K562 (cell line): Measurements from ENCODE around the gene APOL3. TPM values are rescaled to one million over a fixed set of nuclear protein-coding genes. Genes with fewer than 3 reads are reported as not detected.
"Not testable (repeated sequence)": the region's sequence is repeated elsewhere in the genome, so short reads cannot be mapped to it uniquely, and the experiment has no call there.

Source experiments
- ATAC-seq: fragments of 200-7000 bp; cut with Tn5 transposase; 3 replicates; pipeline ENCODE4 v1.9.1; 2020; ENCODE audit warnings: moderate library complexity
- BruUV-seq: library from RNA; stranded (reverse); fragments of 400-500 nt; replicated peaks from 2 replicates; lab custom pipeline; 2021; lab: Mats Ljungman, UMichigan
- CTCF ChIA-PET: fragments of 300-600 bp; formaldehyde crosslinking; extraction: SDS; loops from one replicate; lab custom pipeline; 2021; ENCODE audit warnings: low intra/inter-chr PET ratio; lab: Yijun Ruan, JAX
- POLR2A ChIA-PET: fragments of 300-600, 350-650 bp; sonication (Branson Sonifier 250); formaldehyde crosslinking; extraction: SDS; loops from one replicate; lab custom pipeline; 2021; ENCODE audit warnings: antibody characterized with exemption, inconsistent platforms; lab: Yijun Ruan, JAX
- DNase-seq, 4 experiments: peaks; one replicate each; pipeline versions ENCODE4 v3.0.0 to v3.0.0-alpha.2; 2011 to 2018; ENCODE audit warnings: low spot score in 3 of 4, mixed read lengths in 3 of 4; ENCODE audit errors: extremely low read depth in 1 of 4
- FAIRE-seq: peaks from 2 replicates; lab custom pipeline; 2011; peaks lifted over from hg19 to GRCh38; lab: Jason Lieb, UNC
- H2AFZ ChIP-seq: 2 replicates; pipeline ENCODE4 v1.6.0; 2011; ENCODE audit warnings: low read depth, low read length, control low read depth, inconsistent platforms
- H3K27ac ChIP-seq: fragments of 200-600 bp; 3 replicates; pipeline ENCODE4 v1.8.0; 2011; ENCODE audit warnings: low read depth, mild to moderate bottlenecking, control low read depth, inconsistent platforms, low read length, moderate library complexity, mixed read lengths; ENCODE audit errors: extremely low read depth
- H3K27me3 ChIP-seq, 2 experiments: fragments of 300-600 bp in 1 of 2; 2 replicates in 1 of 2; 3 replicates in 1 of 2; pipeline versions ENCODE4 v1.6.0 to v1.8.0; 2011; ENCODE audit warnings: inconsistent platforms in 2 of 2, low read length in 2 of 2, mild to moderate bottlenecking in 1 of 2, mixed read lengths in 1 of 2, moderate library complexity in 1 of 2; ENCODE audit not compliant: control insufficient read depth in 2 of 2, insufficient read depth in 2 of 2
- H3K36me3 ChIP-seq: fragments of 300-600 bp; 3 replicates; pipeline ENCODE4 v1.8.0; 2011; ENCODE audit warnings: mild to moderate bottlenecking, low read length, inconsistent platforms; ENCODE audit not compliant: control insufficient read depth, insufficient read depth
- H3K4me1 ChIP-seq, 2 experiments: fragments of 200-600 bp in 1 of 2; replicated peaks in 1 of 2; 2 replicates in 1 of 2; 3 replicates in 1 of 2; pipeline versions ENCODE4 v1.5.1 to v1.8.0; 2011; ENCODE audit warnings: inconsistent platforms in 2 of 2, low read length in 2 of 2, mild to moderate bottlenecking in 1 of 2, mixed read lengths in 1 of 2, moderate library complexity in 1 of 2; ENCODE audit not compliant: control insufficient read depth in 2 of 2, insufficient read depth in 2 of 2
- H3K4me2 ChIP-seq: 2 replicates; pipeline ENCODE4 v1.6.1; 2011; ENCODE audit warnings: low read length, control low read depth, inconsistent platforms, mixed read lengths; ENCODE audit not compliant: insufficient read depth
- H3K4me3 ChIP-seq: fragments of 200-600 bp; sonication (generic), shearing (Covaris generic); 2 replicates; pipeline ENCODE4 v1.5.1; 2016; ENCODE audit warnings: control low read depth, inconsistent platforms
- H3K79me2 ChIP-seq: fragments of 200-600 bp; 3 replicates; pipeline ENCODE4 v1.8.0; 2011; ENCODE audit warnings: low read length, inconsistent platforms; ENCODE audit not compliant: control insufficient read depth, insufficient read depth
- H3K9ac ChIP-seq, 2 experiments: 2 replicates each; pipeline versions ENCODE4 v1.6.0 to v1.6.1; 2011; ENCODE audit warnings: low read depth in 2 of 2, low read length in 2 of 2, control low read depth in 1 of 2, inconsistent platforms in 1 of 2, mild to moderate bottlenecking in 1 of 2, mixed read lengths in 1 of 2; ENCODE audit not compliant: insufficient read depth in 1 of 2
- H3K9me1 ChIP-seq: one replicate; pipeline ENCODE4 v1.6.0; 2011; ENCODE audit warnings: inconsistent platforms, mild to moderate bottlenecking, low read length, moderate library complexity; ENCODE audit not compliant: control insufficient read depth, insufficient read depth
- H3K9me3 ChIP-seq: replicated peaks from 2 replicates; pipeline ENCODE4 v1.5.1; 2011; ENCODE audit warnings: low read depth, low read length, inconsistent platforms; ENCODE audit not compliant: control insufficient read depth, insufficient read depth
- H4K20me1 ChIP-seq: replicated peaks from 2 replicates; pipeline ENCODE4 v1.6.1; 2011; ENCODE audit warnings: low read length, inconsistent platforms, mixed read lengths; ENCODE audit not compliant: control insufficient read depth, insufficient read depth
- ZNF224 ChIP-seq: sonication (generic); formaldehyde crosslinking; IDR thresholded peaks from 2 replicates; pipeline ENCODE4 v1.8.0; 2022; ENCODE audit warnings: mild to moderate bottlenecking, missing genetic modification reagents
- WGBS: fragments of 100-300 bp; shearing (Covaris generic); methylation state at CpG from one replicate; pipeline ENCODE4 v1.1.6; 2016; ENCODE audit warnings: low coverage, mixed read lengths; ENCODE audit not compliant: insufficient coverage; ENCODE audit errors: missing lambda C conversion rate; 5-methylcytosine and 5-hydroxymethylcytosine counted together
- in situ Hi-C: fragments of 300-500 bp; cut with MboI; formaldehyde crosslinking; loops from 4 replicates; pipeline ENCODE4 v1.15.0; 2018; ENCODE audit warnings: inconsistent platforms, mixed read lengths
- intact Hi-C: fragments of 100-400 bp; cut with micrococcal nuclease; formaldehyde crosslinking; loops from 2 replicates; pipeline ENCODE4 v1.14.2; 2022
- polyA plus RNA-seq, 8 experiments: library from polyadenylated mRNA; depleted of rRNA in 4 of 8; stranded (reverse) in 5 of 8; unstranded in 3 of 8; fragments of >200 nt; fragmentation: Nextera tagmentation in 2 of 8; fragmentation: Illumina TruSeq in 1 of 8; extraction: Ambion mirVana in 2 of 8; extraction: Trizol in 1 of 8; gene quantifications; 2 replicates each; pipeline versions ENCODE4 v1.2.1 to v1.2.3, GENCODE V29; 2011 to 2014; ENCODE audit warnings: inconsistent platforms in 1 of 8, missing spikeins in 1 of 8
- total RNA-seq, 7 experiments: library from RNA; depleted of rRNA in 6 of 7; stranded (reverse); fragments of >200 nt in 6 of 7; fragmentation: Illumina TruSeq in 2 of 7; extraction: Trizol in 2 of 7; gene quantifications; 2 replicates each; pipeline versions ENCODE4 v1.2.1 to v1.2.3, GENCODE V29; 2011 to 2021; ENCODE audit warnings: low replicate concordance in 1 of 7
- TF ChIP-seq, protein P1 (sequence below): fragments of 250-450 bp; sonication (Bioruptor Pico); IDR thresholded peaks from 2 replicates; pipeline ENCODE4 v1.5.0; 2020; ENCODE audit warnings: mild to moderate bottlenecking, borderline replicate concordance

Gene APOL3
- total and polyA plus RNA-seq, 9 of the 15 experiments (the other 6 are each of a cell fraction or from before 2014, with no cell fraction given) = 0.25 to 1.1 (median 0.56) TPM; not detected in 1

DNA sequence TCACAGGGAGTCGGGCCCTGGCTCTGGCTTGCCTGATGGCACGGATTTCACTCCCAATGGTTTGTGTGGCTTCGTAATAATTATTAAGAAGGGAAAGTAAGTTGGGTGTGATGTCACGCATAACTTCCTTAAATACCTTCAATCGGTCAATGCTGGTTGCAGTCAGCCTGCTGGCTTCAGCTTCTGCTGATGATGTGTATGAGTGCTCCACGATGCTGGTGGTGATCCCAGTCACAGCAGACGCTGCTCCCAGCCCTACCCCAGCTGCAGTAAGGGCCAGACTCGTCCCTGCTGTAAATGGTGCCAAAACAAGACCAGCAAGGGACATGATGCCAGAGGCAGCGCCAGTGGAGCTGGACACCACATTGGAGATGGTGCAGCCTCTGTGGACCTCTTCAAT, 19.1 kb downstream of the APOL3 start (continued):
- TF ChIP-seq, protein P1, sequence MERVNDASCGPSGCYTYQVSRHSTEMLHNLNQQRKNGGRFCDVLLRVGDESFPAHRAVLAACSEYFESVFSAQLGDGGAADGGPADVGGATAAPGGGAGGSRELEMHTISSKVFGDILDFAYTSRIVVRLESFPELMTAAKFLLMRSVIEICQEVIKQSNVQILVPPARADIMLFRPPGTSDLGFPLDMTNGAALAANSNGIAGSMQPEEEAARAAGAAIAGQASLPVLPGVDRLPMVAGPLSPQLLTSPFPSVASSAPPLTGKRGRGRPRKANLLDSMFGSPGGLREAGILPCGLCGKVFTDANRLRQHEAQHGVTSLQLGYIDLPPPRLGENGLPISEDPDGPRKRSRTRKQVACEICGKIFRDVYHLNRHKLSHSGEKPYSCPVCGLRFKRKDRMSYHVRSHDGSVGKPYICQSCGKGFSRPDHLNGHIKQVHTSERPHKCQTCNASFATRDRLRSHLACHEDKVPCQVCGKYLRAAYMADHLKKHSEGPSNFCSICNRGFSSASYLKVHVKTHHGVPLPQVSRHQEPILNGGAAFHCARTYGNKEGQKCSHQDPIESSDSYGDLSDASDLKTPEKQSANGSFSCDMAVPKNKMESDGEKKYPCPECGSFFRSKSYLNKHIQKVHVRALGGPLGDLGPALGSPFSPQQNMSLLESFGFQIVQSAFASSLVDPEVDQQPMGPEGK = no peak
- no peak for TF ChIP-seq ZNF224 (CRISPR knock-in tag)

- H3K9me1 ChIP-seq, intact Hi-C loops, DNase-seq, H3K4me1 ChIP-seq, H3K4me2 ChIP-seq, in situ Hi-C loops, CTCF ChIA-PET, H3K79me2 ChIP-seq, H3K9me3 ChIP-seq, H3K36me3 ChIP-seq, FAIRE-seq, H3K27ac ChIP-seq, POLR2A ChIA-PET, ATAC-seq, BruUV-seq, H3K4me3 ChIP-seq, H2AFZ ChIP-seq, H4K20me1 ChIP-seq, H3K9ac ChIP-seq: not testable (repeated sequence)
- WGBS = 17% methylated on average over 1 of the region's 4 CpGs
- H3K27me3 ChIP-seq = peaks cover 7 to 34% of the 10 kb centered on the region in 2 experiments; a peak in 3 of 5 replicates
Observed at GRCh38 chr22:36138709-36139108, 21.8 kb downstream of the APOL3 start.
